ENCODE data around the gene CSNK2A3.

The CSNK2A3 gene

DNA sequence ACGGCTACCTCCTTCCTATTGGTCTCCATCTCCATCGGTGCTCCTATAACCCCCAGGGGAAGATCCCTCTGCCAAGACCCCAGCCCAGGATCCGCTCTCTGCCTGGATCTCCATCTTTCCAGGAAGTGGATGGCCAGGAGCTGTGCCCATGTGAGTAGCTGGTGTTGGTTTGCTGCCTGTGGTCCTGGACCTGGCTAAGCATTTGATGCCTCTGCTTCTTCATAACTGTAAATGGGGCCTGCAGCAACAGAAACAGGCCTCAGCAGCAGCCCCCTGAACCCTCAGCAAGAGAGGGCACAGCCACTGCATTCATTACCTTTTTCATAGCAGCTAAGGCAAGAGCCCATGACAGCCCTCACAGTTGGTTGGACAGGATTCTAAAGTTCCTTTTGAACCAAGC, 26.6 kb upstream of the CSNK2A3 start:
- Histone ChIP-seq H3K27ac (no peak overlapping the region), H3K36me3 (peaks cover 9 to 38% (median 21%) of the 10 kb centered on the region in 3 donors), H3K27me3 (no peaks in the 10 kb centered on the region), H3K4me1 (no peaks in the 10 kb centered on the region), H3K9me3 (no peaks in the 10 kb centered on the region), H3K4me3 (no peak overlapping the region)
- no peak for DNase-seq
- intact Hi-C loops (cut with DNase I; ENCODE audit: low total_unique reads): no loop called here
- TF ChIP-seq, protein P1, sequence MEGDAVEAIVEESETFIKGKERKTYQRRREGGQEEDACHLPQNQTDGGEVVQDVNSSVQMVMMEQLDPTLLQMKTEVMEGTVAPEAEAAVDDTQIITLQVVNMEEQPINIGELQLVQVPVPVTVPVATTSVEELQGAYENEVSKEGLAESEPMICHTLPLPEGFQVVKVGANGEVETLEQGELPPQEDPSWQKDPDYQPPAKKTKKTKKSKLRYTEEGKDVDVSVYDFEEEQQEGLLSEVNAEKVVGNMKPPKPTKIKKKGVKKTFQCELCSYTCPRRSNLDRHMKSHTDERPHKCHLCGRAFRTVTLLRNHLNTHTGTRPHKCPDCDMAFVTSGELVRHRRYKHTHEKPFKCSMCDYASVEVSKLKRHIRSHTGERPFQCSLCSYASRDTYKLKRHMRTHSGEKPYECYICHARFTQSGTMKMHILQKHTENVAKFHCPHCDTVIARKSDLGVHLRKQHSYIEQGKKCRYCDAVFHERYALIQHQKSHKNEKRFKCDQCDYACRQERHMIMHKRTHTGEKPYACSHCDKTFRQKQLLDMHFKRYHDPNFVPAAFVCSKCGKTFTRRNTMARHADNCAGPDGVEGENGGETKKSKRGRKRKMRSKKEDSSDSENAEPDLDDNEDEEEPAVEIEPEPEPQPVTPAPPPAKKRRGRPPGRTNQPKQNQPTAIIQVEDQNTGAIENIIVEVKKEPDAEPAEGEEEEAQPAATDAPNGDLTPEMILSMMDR (IDR thresholded peaks at IDR 0.05): no peak

DNA sequence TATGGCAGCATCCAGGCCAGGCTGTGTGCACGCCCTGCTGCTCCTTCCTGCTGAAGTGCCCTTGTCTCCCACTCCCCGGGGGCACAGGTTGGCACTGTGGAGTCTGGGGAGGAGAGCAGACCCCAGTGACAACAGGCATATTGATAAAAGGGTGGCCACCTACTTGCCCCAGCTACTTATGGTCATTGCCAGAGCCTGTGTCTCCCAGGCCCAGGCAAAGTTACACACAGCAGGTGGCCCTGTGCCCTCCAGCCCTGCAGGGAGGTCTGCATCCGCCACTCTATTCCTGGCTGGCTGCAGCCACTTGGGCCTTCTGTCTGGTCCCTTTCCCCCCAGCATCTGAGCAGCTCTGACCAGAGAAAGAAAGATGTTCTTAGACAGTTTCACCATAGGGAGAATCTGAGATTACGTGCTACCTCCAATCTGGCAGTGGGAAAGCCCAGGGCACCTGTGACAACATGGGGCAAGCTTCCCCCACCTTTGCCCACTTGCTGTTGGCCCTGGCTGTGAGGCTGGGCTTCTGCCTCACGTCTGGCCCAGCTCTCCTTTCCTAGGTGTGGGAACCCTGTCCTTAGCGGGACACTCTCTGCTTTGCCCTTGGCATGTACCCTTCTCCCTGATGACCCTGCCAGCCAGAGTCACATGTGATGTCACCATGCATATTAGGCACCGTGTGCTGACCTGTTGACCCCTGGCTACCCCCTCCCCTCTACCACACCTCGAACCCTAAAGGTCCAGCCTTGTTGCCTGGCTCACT, 25.3 kb upstream of the CSNK2A3 start:
- TF ChIP-seq, protein P1 (IDR thresholded peaks at IDR 0.05): no peak
- Histone ChIP-seq H3K9me3 (no peaks in the 10 kb centered on the region), H3K4me3 (no peak overlapping the region), H3K27ac (no peak overlapping the region), H3K27me3 (no peaks in the 10 kb centered on the region), H3K36me3 (peaks cover 9 to 44% (median 21%) of the 10 kb centered on the region in 3 donors), H3K4me1 (no peaks in the 10 kb centered on the region)
- intact Hi-C loops (cut with DNase I; ENCODE audit: low total_unique reads): no loop called here
- no peak for DNase-seq

DNA sequence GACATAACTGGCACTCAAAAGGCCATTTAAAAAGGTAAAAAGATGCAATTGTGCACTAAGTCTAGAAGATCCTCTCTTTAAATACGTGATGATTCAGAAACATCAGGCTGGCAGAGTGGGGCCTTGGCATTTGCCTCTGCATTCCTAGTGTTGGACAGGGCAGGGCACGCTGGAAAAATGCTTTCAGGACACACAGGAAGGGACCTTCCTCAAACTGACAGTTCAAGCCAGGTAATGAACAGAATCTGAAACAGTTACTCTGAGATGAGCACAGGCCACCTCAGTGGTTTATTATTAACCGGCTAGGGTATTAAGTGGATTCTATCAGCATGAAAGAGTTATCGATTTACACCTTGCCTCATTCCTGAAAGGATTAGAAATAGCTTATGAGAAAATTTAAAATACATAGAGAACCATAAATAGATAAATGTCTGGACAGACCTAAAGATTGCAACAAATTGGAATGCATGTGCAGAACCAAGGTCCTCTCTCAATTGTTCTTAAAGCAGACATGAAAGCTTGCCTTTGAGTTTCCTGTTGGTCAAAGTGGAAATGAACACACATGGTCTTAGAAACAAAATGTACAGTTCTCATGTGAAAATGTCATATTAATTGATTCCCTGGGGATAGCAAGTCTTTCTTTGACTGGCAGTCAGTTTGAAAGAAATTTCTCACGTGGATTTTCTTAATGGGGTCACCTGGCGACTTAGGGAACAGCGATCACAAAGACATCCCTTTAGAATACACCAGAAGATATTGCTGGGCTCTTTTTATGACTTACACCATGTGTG, 21.5 kb upstream of the CSNK2A3 start:
- Histone ChIP-seq H3K36me3 (peaks cover 9 to 58% (median 44%) of the 10 kb centered on the region in 3 donors), H3K27ac (no peak overlapping the region), H3K4me3 (no peak overlapping the region), H3K4me1 (peaks cover 0 to 14% (median 3%) of the 10 kb centered on the region in 4 donors), H3K9me3 (no peaks in the 10 kb centered on the region), H3K27me3 (no peaks in the 10 kb centered on the region)
- intact Hi-C loops (cut with DNase I; ENCODE audit: low total_unique reads): no loop called here
- TF ChIP-seq, protein P1 (IDR thresholded peaks at IDR 0.05): no peak
- DNase-seq: no peak

DNA sequence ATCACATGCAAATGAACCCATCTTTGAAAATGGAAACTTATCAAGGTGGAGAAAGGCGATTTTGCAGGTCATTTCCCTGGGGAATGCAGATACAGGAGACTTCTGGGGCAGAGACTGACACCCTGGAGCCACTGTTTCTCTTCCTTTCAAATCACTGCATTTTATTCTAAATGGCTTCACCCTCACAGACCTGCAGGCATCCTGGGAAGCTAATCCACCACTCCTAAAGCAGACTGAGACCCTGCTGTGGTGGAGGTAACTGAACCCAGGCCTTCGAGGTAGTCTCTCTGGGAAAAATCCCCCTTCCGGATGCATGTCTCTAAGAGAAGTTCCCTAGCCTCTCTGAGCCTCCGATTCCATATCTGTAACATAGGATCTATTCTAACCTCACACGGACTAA, 20.9 kb upstream of the CSNK2A3 start:
- H3K27me3 ChIP-seq: no peaks in the 10 kb centered on the region
- intact Hi-C loops (cut with DNase I; ENCODE audit: low total_unique reads): no loop called here
- H3K4me1 ChIP-seq: peaks cover 0 to 14% (median 3%) of the 10 kb centered on the region in 4 donors
- no peak overlapping the region for H3K27ac ChIP-seq
- TF ChIP-seq, protein P1 (IDR thresholded peaks at IDR 0.05): no peak
- no peak overlapping the region for H3K4me3 ChIP-seq
- H3K36me3 ChIP-seq: peaks cover 9 to 56% (median 44%) of the 10 kb centered on the region in 3 donors
- no peak for DNase-seq
- no peaks in the 10 kb centered on the region for H3K9me3 ChIP-seq

DNA sequence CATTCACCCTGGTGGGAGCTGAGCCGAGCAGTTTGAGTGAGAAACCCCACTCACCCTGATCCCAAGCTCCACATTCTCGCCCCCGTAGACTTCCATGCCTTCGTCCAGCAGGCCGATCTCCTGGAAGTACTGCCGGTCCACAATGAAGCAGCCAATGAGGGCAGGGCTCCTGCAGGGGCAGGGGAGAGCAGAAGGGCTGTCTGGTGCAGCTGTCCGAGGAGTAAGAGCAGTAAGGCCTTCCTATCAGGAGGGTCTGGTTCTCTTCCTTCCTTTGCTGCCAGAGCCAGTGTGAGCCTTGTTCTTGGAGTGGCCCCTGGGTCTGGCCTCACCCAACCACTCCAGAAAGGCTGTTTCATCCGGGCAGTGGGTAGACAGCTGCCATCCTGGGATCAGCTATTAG, 19.4 kb upstream of the CSNK2A3 start:
- intact Hi-C loops (cut with DNase I; ENCODE audit: low total_unique reads): no loop called here
- H3K9me3 ChIP-seq: no peaks in the 10 kb centered on the region
- no peak overlapping the region for H3K27ac ChIP-seq
- peaks cover 9 to 44% (median 41%) of the 10 kb centered on the region in 3 donors for H3K36me3 ChIP-seq
- DNase-seq: no peak
- H3K4me3 ChIP-seq: no peak overlapping the region
- TF ChIP-seq, protein P1 (IDR thresholded peaks at IDR 0.05): no peak
- H3K27me3 ChIP-seq: no peaks in the 10 kb centered on the region
- peaks cover 0 to 14% (median 3%) of the 10 kb centered on the region in 4 donors for H3K4me1 ChIP-seq
